Epidermal melanocyte (primary cell): ENCODE measurements around the gene PITPNM1.
"Not testable (repeated sequence)": the region's sequence is repeated elsewhere in the genome, so short reads cannot be mapped to it uniquely, and the experiment has no call there.

Source experiments
- DNase-seq: peaks from one replicate; pipeline ENCODE4 v3.0.0; 2011; ENCODE audit warnings: low spot score; ENCODE audit not compliant: insufficient read length

Gene PITPNM1

GRCh38 chr11:67466367-67466766 is 38.8 kb downstream of the PITPNM1 start:
- no peak for DNase-seq

DNA sequence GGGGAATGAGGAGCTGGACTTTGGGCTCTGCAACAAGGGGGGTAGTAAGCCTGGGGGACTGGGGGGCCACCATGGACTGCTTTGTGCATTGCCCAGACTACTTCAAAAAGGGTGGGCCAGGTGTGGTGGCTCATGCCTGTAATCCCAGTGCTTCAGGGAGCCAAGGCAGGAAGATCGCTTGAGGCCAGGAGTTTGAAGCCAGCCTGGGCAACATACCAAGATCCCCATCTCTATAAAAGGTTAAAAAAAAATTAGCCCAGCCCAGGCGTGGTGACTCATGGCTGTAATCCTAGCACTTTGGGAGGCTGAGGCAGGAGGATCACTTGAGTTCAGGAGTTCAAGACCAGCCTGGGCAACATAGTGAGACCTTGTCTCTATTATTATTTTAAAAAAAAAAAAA is 39.6 kb downstream of the PITPNM1 start:
- not testable (repeated sequence) for DNase-seq

DNA sequence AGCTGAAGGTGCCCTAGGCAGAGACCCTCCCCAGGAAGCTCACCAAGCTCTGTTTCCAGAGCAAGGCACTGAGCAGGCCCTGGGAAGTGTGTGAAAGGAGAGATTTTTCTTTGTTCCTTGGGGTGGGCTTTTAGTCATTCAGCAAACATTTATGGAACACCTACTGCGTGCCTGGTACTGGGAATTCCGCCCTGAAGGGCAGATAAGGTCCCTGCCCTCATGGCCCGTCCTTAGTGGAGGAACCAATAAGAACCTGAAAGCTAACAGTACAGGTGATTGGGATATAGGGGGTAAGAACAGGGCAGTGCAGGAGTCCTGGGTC is 40.0 kb downstream of the PITPNM1 start:
- no peak for DNase-seq

DNA sequence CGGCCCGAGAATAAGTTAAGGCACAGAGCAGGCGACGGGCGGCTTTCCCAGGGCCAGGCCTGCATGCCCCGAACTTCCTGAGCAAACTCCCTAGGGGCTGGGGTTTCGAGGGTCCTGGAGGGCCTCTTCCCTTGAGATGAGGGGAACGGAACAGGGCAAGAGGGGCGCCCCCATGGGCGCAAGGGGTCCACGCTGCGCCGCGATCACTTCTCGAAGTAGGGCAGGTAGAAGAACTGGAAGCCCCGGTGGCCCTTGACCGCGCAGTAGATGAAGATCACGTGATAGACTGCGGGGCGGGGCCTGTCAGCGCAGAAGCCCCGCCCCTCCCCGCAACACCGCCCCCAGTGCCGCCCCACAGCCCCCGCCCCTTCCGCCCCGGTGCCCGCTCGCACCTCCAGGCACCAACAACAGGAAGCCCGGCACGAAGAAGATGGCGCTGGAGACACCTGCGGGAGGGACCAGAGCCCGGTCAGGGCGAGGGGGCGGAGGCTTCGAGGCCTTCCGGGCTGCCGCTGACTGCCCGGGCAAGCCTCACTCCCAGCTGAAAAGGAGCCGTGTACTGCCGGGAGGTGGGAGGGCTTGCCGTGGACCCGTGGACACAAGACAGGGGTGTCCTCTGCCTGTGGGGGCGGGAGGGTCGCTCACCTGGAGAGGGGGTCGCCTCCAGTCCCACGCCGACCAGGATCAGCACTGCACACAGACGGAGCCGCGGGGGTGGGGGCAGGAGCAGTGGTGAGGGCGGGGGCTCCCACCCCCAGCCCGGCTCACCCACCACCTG is 40.6 kb downstream of the PITPNM1 start:
- DNase-seq = peak; percentile 78

GRCh38 chr11:67463680-67464410 is 41.3 kb downstream of the PITPNM1 start:
- no peak for DNase-seq

DNA sequence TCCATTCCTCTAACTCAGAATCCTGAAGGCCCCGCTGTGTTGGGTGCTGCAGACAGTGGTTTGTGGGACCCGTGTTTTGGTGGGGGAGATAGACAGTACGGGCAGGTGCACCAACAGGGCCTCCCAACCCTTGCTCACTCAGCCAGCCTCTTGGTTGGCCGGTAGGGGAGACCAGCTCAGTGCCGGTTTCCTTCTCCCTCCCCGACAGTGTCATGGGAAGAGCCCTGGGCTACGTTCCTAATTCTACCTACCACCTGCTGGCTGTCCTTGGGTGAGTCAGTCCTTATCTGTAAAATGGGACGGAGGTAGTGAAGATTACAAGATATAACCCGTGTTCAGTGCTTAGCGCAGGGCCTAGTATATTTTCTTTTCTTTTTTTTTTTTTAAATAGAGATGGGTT is 42.0 kb downstream of the PITPNM1 start:
- no peak for DNase-seq

DNA sequence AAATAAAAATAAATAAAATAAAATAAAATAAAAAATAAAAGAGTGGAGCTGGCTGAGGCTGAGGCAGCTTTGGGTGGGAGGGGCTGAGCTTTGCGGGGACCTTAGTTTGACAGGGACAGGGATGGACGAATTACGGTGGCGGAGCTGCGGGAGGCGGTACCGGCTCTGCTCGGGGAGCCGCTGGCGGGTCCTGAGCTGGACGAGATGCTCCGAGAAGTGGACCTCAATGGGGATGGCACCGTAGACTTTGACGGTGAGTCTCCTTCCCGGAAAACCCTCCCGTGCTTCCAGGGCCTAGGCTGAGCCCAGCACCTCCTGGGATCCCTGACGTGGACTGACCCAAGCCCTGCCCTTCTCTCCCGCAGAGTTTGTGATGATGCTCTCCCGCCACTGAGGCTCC is 46.9 kb downstream of the PITPNM1 start:
- no peak for DNase-seq

DNA sequence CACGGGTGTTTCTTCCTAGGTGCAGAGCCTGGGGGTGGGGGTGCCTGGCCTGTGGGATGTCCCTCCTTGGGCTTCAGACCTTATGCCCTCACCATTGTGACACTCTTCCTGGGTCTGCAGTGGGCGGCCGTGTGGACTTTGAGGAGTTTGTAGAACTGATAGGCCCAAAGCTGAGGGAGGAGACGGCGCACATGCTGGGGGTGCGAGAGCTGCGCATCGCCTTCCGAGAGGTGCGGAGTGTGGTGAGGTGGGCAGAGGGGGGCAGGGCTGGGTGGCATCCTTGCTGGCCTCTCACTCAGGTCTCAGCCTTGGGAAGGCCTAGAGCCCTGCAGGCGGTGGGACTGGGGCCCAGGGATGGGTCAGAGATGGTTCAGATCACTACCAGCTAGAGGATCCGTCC is 47.7 kb downstream of the PITPNM1 start:
- DNase-seq = no peak

- no peak for DNase-seq
Measured at GRCh38 chr11:67456068-67456705, 49.0 kb downstream of the PITPNM1 start.

DNA sequence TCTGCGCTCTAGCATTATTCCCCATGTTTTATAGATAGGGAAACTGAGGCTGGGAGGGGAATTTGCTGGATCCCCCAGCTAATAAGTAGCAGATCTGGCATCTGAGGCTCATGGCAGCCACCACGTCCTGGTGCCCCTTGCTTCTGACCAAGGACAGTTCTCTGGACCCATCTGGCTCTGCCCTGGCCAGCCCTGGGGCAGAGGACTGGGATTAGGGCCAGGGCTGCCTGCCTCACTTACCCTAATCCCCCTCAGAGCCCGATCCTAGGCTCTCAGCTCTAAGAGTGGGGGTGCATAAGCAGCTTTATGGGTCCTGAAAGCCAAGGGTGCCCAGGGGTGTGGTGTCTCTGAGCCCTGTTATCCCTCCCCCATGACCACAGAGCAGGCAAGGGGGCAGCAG is 50.1 kb downstream of the PITPNM1 start, which contains the start of gene CABP4:
CABP4 (plus strand) TSS at position 301 of the 400 bp plus-strand sequence; CDS start at position 371, 70 bp downstream.
- DNase-seq = no peak

GRCh38 chr11:67453816-67454732 is 51.1 kb downstream of the PITPNM1 start:
- DNase-seq = no peak

GRCh38 chr11:67452141-67452952 is 52.8 kb downstream of the PITPNM1 start, which contains the start of gene GPR152:
GPR152 (minus strand) TSS chr11:67452729; CDS start chr11:67452724, 5 bp downstream.
- no peak for DNase-seq

- no peak for DNase-seq
Measured at GRCh38 chr11:67451658-67451976, 53.5 kb downstream of the PITPNM1 start.

DNA sequence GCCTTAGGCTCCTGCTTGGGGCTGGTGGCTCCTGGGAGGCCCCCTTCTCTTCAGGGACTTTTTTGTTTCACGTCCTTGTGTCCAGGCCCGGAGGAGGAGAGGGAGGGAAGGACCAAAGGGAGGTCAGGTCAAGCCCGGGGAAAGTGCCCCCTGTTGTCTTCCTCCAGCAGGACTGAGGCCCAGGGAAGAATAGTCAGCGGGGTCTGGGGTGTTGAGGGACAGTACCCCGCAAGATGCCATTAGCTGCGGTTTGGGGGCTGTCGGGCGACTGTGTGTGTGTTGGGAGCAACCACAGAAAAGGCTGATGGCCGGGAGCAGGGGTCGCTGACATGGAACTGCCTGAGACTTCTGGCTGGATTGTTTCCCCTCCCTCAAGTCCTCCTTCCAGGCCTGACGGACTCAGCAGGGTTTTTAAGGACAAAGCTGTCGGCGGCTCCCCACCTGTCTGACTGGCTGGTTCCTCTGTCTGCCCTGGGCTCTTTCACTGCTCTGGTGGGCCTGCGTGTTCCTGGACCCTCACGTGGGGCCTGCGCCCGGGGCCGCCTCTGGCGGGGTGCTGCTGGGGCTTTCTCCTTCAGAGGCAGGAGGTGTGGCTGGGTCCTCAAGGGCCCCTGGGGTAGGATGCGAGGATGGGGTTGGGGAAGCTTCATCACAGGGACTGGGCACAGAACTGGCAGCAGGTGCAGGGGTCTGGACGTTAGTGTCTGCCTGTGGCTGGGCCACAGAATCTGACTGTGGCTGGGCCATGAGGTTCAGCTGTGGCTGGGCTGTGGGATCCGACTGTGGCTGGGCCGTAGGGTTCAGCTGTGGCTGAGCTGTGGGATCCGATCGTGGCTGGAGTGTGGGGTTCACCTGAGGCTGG is 54.1 kb downstream of the PITPNM1 start:
- DNase-seq = no peak

DNA sequence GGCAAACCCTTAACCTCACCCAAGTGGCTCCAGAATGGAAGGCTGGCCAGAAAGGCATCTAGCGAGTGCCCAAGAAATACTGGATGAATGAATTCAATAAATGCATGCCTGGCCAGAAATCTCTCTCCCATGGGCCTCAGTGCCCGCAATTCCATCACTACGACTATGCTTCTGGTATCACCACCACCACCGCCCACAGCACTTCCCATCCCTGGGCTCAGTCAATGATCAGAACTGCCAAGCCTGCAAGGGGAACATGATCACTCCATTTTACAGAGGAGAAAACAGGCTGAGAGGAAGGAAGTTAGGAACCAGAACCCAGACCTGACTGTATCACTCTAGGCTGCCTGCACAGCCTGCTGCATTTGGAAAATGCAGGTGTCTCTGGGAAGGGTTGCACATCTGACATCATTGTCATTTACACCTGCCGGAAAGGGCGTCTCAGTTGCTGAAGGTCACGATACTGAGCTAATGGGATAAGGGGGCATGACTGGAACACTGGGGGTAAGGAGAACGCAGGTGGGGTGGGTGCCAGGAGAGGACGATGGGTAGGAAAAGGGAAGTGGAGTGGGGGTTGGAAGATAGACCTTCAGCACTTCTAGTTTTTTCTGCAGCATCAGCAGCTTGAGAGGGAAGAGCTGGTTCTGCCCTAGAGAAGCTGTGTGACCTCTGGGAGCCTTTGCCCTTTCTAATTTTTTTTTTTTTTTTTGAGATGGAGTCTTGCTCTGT is 55.9 kb downstream of the PITPNM1 start:
- no peak for DNase-seq

DNA sequence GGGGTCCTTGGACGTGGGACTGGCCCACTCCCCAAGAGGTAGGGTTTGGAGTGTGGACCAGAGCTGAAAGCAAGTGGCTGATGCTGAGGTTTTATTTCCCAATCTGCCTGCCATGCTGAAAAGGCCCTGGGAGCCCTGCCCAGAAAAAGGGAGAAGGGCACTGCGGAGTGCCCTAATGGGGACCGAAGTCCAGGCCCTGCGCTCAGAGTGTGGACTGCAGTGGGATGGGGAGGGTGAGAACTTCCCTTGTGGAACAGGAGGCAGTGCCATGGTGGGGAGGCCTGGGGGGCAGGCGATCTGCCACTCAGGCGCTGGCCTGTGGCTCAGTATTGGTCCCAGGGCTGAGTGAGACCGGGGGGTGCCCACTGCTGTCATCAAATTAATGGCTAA is 56.9 kb downstream of the PITPNM1 start:
- DNase-seq = no peak

GRCh38 chr11:67445515-67445914 is 59.6 kb downstream of the PITPNM1 start:
- no peak for DNase-seq

DNA sequence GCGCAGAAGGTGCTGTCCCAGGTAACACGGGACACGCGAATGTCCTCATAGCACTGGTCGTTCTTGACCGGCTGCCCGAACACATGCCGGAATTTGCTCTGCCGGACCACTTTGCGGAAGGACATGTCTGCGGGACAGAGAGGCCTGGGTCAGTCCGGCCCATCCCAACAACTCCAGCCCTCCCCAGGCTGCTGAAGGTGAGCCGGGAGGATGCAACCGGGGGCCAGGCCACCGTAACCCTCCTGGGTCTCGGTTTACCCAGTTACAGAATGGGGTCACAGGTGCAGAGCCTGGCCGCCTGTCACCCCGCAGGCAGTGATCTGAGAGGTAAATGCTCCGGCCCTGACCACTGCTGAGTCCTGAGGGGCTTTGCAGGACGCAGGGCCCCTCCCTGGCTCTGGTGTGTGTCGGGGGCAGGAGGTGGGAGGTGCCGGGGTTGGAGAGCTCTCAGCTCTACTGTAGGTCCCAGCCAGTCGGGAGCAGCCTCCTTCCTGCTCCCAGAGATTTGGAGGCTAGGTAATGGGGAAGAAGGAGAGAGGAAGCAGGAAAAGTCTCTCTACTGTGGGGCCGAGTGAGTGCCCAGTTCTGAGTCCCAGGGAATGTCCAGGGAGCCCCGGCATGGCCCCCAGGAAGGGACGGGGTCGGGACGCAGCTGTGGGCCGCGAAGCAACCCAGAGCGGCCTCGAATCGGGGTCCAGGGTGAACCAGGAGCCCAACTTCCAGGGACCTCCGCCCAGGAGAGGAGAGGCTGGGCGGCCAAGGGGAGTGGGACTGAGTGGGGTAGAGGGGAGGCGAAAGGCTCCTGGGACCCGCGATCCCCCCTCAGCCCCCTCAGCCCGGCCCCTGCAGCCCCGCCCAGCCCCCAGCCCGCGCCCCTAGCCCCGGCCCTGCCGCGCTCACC is 62.4 kb downstream of the PITPNM1 start:
- no peak for DNase-seq
